C4-2B (cell line): ENCODE results near the gene PSMB2.
A peak's percentile ranks its signal among the peaks of the same experiment; 100 is the strongest.

Experiments used
- H3K27ac ChIP-seq: fragments of 450-650 bp; 2 replicates; pipeline ENCODE4 v1.5.1; 2017
- CTCF ChIP-seq: fragments of 450-650 bp; conservative IDR thresholded peaks from 2 replicates; pipeline ENCODE4 v1.5.1; 2017; ENCODE audit warnings: mild to moderate bottlenecking
- ZFX ChIP-seq: fragments of 450-650 bp; IDR thresholded peaks from 2 replicates; pipeline ENCODE4 v1.6.1; 2017

The PSMB2 gene

GRCh38 chr1:35567947-35568558 lies 73.3 kb downstream of the PSMB2 start:
- TF ChIP-seq ZFX (no peak), CTCF (no peak)
- no peak overlapping the region for H3K27ac ChIP-seq

- TF ChIP-seq CTCF: no peak
- no peak for TF ChIP-seq ZFX
- no peak overlapping the region for H3K27ac ChIP-seq
Measured at GRCh38 chr1:35565742-35566133, 75.6 kb downstream of the PSMB2 start.

GRCh38 chr1:35564884-35565741 lies 76.2 kb downstream of the PSMB2 start:
- TF ChIP-seq ZFX (no peak), CTCF (peak; percentile 69)
- no peak overlapping the region for H3K27ac ChIP-seq

GRCh38 chr1:35564037-35564883 lies 77.1 kb downstream of the PSMB2 start:
- no peak overlapping the region for H3K27ac ChIP-seq
- peak; percentile 90 for TF ChIP-seq CTCF
- no peak for TF ChIP-seq ZFX

- no peak for TF ChIP-seq CTCF
- TF ChIP-seq ZFX: no peak
- H3K27ac ChIP-seq: no peak overlapping the region
Measured at GRCh38 chr1:35563166-35563565, 78.2 kb downstream of the PSMB2 start.

- TF ChIP-seq ZFX (no peak), CTCF (no peak)
- H3K27ac ChIP-seq: no peak overlapping the region
Measured at GRCh38 chr1:35561972-35562680, 79.2 kb downstream of the PSMB2 start.
